GM18861 (cell line): ENCODE results near the gene RAB3GAP1.

Experiments used
- ATAC-seq: cut with Tn5 transposase; IDR thresholded peaks from one replicate; pipeline ENCODE4 v1.9.1; 2021; ENCODE audit not compliant: unreplicated experiment

Gene RAB3GAP1

DNA sequence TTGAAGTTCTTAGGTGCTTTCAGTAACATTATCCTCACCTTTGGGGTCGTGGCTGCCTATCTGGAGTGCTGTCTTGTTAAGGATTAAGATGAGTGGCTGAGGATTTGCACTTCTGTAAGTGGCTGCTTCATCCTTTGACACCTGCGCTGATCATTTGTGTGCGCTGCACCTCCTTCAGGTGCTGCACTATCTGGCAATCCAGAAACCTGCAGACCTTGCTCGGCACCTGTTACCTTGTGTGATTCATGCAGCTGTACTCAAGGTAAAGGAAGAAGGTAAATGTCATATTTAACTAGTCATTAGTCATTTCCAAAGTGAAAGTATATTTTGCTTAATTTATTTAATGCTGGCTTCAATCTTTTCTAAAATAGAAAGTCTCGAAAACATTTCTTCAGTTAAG, 110.3 kb downstream of the RAB3GAP1 start:
- ATAC-seq: no peak

- no peak for ATAC-seq
Measured at GRCh38 chr2:135162786-135163185, 110.7 kb downstream of the RAB3GAP1 start.

DNA sequence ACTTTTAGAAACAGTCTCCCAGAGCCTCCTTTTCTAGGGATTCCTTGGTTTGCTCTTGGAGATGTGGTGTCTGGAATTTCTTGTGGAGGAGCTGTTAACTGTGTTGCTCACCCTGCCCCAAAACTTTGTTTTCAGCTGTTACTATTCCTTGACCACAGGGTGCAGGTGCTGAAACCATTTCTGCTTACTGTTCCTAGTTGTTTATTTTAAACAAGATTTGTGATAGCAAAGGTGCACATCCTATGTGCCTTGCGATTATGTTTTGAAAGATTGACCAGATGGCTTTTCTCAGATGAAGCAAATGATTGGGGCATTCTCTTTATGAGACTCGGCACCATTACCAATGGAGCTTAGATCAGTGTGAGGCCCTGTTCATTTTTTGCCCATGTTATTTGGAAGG, 111.2 kb downstream of the RAB3GAP1 start:
- no peak for ATAC-seq

DNA sequence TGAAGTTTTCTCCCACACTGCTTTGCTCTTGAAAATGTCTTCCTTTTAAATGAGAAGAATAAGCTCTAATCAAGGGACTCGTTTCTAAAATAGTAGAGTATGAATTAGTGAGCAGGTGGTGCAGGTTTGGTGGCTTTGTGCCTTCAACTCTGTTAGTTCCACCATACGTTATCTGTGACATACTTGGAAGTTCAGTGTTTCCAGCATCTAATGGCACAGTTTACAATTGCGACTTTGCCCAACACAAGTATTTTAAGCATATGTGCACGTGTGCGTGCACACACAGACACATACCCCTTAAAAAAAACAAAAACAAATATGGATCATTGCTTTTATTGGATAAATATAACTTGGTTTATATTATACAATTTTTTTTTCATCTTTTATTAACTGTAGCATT, 111.8 kb downstream of the RAB3GAP1 start:
- no peak for ATAC-seq

DNA sequence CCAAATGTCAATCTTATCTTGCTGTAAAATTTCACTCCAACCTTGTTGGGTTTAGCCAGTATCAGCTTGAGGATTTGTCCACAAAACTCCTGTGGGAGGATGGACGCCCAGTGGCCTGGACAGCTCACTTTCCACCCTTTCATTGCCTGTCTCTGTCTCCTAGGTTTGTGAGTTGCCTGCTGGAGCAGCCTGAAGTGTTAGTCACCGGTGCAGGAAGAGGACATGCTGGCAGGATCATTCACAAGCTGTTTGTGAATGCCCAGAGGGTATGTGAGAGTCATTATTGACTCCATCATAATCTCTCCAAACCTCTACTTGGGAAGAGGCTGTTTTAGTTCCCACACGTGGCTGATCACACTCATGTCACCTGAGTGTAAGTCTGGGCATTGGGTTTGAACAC, 112.3 kb downstream of the RAB3GAP1 start:
- no peak for ATAC-seq

DNA sequence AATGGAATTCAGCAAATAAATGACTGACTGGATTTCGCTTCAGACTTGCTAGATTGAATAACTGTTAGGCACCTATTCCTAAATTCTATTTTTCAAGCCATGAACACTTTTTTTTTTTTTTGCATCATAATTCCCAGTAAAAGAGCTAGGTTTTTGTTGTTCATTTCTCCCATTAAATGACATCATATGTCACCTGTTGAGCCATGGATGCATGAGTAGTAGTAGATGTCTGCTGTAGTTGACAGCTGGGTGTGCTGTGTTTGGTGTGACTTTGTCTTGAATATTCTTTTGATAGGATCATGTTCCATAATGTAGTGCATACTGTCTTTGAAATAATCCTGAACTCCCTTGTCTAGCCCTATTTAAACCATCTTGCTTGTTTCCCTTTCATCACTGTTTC, 115.2 kb downstream of the RAB3GAP1 start:
- ATAC-seq: no peak

GRCh38 chr2:135168204-135168856, 116.2 kb downstream of the RAB3GAP1 start:
- ATAC-seq: no peak

DNA sequence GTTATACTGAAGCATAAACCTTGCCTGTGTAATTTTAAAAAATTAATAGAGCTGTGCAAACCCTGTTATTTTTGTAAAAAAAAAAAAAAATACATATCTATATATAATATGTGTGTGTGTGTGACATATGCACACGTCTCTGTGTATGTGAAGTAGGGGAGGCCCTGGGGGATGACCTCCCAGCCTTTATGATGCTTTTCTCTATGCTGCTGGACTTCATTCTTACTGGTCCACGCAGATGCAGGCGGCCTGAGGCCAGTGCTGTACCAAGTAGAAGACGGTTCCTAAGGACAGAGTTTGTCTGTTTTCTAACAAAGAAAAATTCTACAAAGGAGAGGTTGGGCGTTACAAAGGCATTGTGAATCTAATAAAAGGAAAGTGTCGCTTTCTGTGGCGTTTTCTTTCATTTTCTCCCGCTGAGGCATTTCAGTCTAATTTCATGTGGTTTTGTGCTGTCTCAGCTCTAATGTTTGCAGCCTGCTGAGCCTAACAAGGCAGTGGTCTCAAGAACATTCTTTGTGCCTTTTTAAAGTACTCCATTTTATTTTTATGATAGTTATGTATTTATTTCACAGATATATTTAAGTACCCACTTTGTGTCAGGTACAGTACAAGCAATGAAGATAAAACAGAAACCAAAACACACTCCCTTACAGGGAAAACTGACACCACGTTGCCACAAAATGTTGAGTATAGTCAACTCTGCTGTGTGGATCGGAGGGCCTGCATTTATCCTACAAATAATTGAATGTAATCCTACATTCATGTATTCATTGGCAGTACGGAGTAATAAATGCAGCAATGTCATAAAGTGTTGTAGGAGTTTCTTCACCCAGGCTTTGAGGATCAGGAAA, 118.0 kb downstream of the RAB3GAP1 start:
- no peak for ATAC-seq

DNA sequence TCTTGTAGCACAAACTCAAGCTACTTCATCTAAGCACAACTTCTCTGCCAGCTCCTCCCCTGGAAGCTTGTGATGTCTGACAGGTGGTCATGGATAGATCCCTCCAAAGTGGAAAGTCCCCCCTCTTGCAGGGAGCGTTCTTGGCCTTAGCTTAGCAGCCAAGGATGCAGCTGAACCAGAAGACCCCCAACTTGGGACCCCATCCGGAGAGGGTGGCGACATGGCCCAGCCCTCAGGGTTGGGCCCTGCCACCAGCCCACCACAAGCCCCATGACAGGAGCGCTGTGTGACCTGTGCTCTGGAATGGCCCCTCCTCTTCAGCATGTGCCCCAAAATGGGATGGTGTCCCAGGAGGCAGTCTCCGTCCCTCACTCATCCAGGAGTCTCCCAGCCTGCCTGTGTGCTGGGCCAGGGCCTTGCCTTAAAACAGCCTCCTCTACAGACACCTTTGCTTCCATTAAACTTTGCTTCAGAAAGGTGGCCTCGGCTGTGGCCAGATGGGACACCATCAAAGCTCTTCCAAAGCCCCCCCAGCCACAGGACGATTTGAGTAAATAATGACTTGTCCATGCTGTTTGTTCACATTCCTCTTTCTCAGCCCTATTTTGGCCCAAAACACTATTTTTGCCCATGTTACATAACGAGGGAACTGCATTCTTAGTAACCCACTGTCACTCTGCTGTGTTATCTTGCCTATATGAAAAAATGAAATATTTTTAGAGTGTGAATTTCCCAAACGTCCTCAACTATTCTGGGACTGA, 122.1 kb downstream of the RAB3GAP1 start:
- no peak for ATAC-seq

GRCh38 chr2:135174810-135175093, 122.7 kb downstream of the RAB3GAP1 start:
- no peak for ATAC-seq

DNA sequence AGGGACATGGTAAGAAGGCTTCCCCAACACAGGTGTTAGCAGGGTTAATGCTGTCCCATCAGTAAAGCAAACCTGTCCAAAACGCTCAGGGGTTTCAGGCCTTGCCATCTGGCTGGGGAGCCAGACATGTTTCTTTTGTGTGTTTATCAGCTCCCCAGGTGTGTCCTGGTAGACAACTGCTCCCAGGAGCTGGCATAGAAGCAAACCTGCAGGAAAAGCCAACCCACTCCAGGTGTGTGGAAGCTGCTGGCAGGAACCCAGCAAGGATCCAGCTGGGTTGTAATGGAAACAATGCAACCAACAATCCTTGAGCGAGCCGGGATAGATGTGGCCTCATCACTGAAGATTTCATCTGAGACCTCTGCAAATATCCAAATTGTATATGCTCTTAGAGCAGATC, 123.1 kb downstream of the RAB3GAP1 start:
- ATAC-seq: no peak

DNA sequence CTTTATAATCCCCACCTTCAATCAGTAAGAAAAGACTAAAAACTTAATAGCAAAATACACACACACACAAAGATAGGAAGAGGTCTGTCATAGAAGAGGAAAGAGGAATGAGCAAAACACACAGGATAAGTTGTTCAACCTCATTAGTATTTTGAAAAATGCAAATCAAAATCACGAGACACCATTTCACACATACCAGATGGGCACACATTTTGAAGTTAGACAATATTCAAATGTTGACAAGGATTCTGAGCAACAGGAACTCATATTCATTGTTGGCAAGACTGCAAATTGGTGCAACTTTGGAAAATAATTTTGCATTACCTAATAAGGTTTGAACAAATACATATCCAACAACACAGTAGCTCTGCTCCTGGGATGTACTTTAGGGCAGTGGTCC, 127.6 kb downstream of the RAB3GAP1 start:
- ATAC-seq: no peak

DNA sequence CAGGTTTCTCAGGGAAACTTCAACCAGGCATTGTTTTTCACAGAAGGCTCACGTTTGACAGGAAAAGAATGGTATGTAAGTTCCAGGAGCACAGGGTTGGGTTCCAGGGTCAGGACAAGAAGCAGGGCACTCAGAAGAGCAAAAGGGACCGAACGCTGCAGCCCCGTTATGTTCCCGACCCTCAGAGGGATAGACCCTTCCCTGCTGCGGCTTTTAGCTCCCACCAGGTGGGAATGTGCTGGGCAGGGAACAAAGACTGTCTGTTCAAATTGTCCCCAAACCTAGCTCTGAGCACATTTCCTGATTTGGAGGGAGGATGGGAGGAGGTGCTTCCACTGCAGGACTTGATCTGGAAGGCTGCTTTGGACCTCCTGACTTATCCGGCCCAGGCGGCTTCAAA, 130.1 kb downstream of the RAB3GAP1 start:
- no peak for ATAC-seq

DNA sequence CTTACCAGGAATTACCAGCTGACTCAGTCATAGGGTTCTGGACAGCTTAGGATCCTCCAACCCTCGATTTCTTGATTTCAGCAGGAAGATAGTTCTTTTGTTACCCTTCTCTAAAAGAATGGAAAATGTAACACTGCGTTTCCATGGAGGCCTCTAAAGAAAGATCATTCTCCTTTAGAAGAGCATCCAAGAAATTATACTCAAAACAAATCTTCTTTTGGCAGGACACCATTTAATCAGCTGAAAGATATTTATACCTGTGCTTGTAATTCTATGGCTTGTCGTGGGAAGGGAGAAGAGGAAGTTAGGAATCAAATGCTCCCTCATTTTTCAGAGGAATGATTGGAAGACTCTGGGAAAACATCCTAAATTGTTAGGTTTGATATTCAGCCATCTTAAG, 130.5 kb downstream of the RAB3GAP1 start:
- ATAC-seq: no peak

- no peak for ATAC-seq
Measured at GRCh38 chr2:135183822-135184221, 131.7 kb downstream of the RAB3GAP1 start.

GRCh38 chr2:135186054-135186453, 134.0 kb downstream of the RAB3GAP1 start:
- ATAC-seq: no peak

DNA sequence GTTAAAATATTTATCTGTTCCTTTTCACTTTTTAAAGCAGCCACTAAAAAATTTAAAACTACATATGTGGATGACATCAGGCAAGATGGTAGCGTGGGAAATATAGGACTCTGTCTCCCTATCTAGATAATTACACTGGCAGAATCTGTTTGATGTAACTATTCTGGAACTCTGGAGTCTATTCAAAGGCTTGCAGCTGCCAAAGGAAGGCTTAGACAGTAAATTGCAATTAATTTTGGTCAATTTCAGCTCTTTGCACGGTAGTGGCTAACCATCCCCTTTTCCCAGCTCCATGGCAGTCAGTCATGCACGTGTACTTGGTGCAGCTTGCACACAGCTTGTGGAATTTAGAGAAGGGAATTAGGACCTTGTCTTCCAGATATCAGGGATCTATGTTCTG, 135.2 kb downstream of the RAB3GAP1 start:
- ATAC-seq: no peak

GRCh38 chr2:135189148-135189547, 137.1 kb downstream of the RAB3GAP1 start:
- no peak for ATAC-seq

DNA sequence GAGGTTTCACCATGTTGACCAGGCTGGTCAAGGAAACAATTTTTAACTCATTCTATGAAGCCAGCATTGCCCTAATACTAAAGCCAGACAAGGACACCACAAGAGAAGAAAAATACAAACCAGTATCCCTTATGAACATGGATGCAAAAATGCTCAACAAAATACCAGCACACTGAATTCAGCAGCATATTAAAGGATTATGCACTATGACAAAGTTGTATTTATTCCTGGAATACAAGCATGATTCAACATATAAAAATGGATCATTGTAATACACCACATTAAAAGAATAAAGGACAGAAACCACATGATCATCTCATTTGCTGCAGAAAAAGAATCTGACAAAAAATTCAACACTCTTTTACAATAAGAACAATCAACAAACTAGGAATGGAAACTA, 138.7 kb downstream of the RAB3GAP1 start:
- ATAC-seq: no peak

DNA sequence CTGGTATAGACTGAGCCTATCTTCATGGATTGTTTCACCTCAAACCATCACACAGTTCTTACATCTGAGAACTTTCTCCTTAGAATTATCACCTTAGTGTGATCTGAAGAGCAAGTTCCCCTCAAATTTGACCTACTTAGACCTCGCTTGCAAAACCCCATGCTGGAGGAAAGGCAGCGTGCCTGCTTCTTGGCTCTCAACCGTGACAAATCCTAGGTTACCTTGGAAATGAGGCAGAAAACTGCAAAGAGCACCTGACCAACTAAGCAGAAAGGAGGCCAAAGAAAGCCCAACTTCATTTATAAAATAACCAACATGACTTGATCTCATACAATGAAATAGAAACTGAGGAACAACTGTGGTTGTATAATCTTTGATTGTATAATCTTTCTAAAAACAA, 146.4 kb downstream of the RAB3GAP1 start:
- no peak for ATAC-seq

DNA sequence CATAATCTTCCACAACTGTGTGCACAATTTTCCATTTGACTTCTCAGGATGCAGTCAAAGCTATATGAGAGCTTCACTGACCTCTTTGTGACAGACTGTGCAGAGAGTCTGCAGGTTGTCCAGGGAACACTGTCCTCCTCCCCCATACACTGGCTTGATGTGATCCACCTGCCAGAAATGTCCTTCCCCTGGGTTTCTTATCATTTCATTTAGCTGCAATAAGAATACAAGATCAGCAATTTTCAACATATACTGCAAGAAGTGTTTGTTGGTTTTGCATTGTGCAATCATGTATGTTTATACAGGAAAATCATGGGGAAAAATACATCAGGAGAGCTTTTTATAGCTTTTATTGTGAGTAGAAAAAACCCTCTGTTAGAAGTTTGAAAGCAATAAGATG, 150.7 kb downstream of the RAB3GAP1 start:
- no peak for ATAC-seq

GRCh38 chr2:135203944-135204343, 151.9 kb downstream of the RAB3GAP1 start:
- no peak for ATAC-seq
